ENCODE results near the gene CNTNAP5. TPM values are rescaled to one million over a fixed set of nuclear protein-coding genes. Genes with fewer than 3 reads are reported as not detected.

CNTNAP5 gene
- total and polyA plus RNA-seq, 2 of the 13 experiments (the other 11 are each of a cell fraction or from before 2014, with no cell fraction given): not detected

GRCh38 chr2:124879640-124880039 lies 854.6 kb downstream of the CNTNAP5 start:
- ATAC-seq (no peak), DNase-seq (ENCODE audit: low spot score) (no peak), FAIRE-seq (no peak)
- CTCF ChIA-PET (ENCODE audit: low intra/inter-chr PET ratio, low total read pairs): no interaction called here
- H3K79me2 ChIP-seq (ENCODE audit: insufficient read depth, low read length): no peaks in the 10 kb centered on the region
- H2AFZ ChIP-seq (ENCODE audit: low read length): no peak overlapping the region
- no peak overlapping the region for H3K4me3 ChIP-seq (replicated peaks in 1 of 3; ENCODE audit: insufficient read depth in 1 of 3, low read depth in 2 of 3, low read length in 3 of 3)
- TF ChIP-seq EZH2 (conservative IDR thresholded peaks at IDR 0.05; ENCODE audit: low read depth, low read length) (no peak), SP4 (CRISPR knock-in tag; IDR thresholded peaks at IDR 0.05) (no peak), ZNF33A (CRISPR knock-in tag; IDR thresholded peaks at IDR 0.05; ENCODE audit: borderline replicate concordance) (no peak), CERS6 (CRISPR knock-in tag; IDR thresholded peaks at IDR 0.05) (no peak), RNF2 (conservative IDR thresholded peaks at IDR 0.05; ENCODE audit: low read depth) (no peak), KDM5A (IDR thresholded peaks at IDR 0.05; ENCODE audit: borderline replicate concordance, low read length) (no peak), YY1 (IDR thresholded peaks at IDR 0.05; ENCODE audit: insufficient read depth, insufficient replicate concordance, low read depth, low read length) (no peak), MAF1 (CRISPR knock-in tag; IDR thresholded peaks at IDR 0.05; ENCODE audit: borderline replicate concordance) (no peak), ZNF3 (CRISPR knock-in tag; IDR thresholded peaks at IDR 0.05) (no peak), HOXD1 (CRISPR knock-in tag; IDR thresholded peaks at IDR 0.05) (no peak), ZNF512 (CRISPR knock-in tag; IDR thresholded peaks at IDR 0.05) (no peak), FOXO4 (CRISPR knock-in tag; conservative IDR thresholded peaks at IDR 0.05) (no peak), ZNF576 (CRISPR knock-in tag; IDR thresholded peaks at IDR 0.05) (no peak), ZNF510 (CRISPR knock-in tag; IDR thresholded peaks at IDR 0.05; ENCODE audit: low read depth) (no peak), ZBTB33 (CRISPR knock-in tag; IDR thresholded peaks at IDR 0.05) (no peak), ZNF547 (CRISPR knock-in tag; IDR thresholded peaks at IDR 0.05) (no peak)
- H3K4me1 ChIP-seq (ENCODE audit: insufficient read depth, low read length): no peaks in the 10 kb centered on the region
- in situ Hi-C loops (cut with HindIII; ENCODE audit: extremely low pct_ligation_motif_present, low pct_unique_long_range_greater_than_20kb) (no loop called here), intact Hi-C loops (cut with micrococcal nuclease; ENCODE audit: unreplicated experiment) (no loop called here)
- no peak overlapping the region for H3K27ac ChIP-seq (ENCODE audit: extremely low read length, insufficient read depth, low read length)
- H4K20me1 ChIP-seq (ENCODE audit: insufficient read depth, low read length): no peaks in the 10 kb centered on the region
- no peak overlapping the region for H3K4me2 ChIP-seq (ENCODE audit: low read depth, low read length)
- POLR2A ChIA-PET: no interaction called here
- no peaks in the 10 kb centered on the region for H3K36me3 ChIP-seq (replicated peaks in 1 of 2; ENCODE audit: control insufficient read depth in 1 of 2, insufficient read depth in 2 of 2, low read length in 2 of 2)
- BruUV-seq (replicated peaks): no TSS peak
- 12% methylated on average over 4 of the region's 4 CpGs for WGBS (ENCODE audit: low lambda C conversion rate)
- no peaks in the 10 kb centered on the region for H3K27me3 ChIP-seq (ENCODE audit: control insufficient read depth in 1 of 2, insufficient read depth in 2 of 2, low read length in 2 of 2)
- H3K9ac ChIP-seq (ENCODE audit: insufficient read depth, low read depth, low read length): no peak overlapping the region
- H3K9me3 ChIP-seq (ENCODE audit: low read length): peaks cover 31% of the 10 kb centered on the region
